ENCODE measurements around the gene LRRC4B.

LRRC4B gene

DNA sequence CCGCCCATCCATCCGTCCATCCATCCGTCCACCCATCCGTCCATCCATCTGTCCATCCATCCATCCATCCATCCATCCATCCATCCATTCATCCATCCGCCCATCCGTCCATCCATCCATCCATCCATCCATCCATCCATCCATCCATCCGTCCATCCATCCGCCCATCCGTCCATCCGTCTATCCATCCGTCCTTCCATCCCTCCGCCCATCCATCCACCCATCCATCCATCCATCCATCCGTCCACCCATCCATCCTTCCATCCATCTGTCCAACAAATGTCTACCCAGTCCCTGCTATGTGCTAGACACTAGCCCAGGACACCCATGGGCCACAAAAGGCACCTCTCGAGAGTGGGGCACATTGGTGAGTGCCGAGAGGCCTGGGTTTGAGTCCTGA lies 15.7 kb downstream of the LRRC4B start (continued):
- no peak for TF ChIP-seq ZNF18 (tag by site-specific recombination; IDR thresholded peaks at IDR 0.05)
- no peak for TF ChIP-seq BCL11B (tag by site-specific recombination; IDR thresholded peaks at IDR 0.05; ENCODE audit: low read depth)
- TF ChIP-seq ZNF324 (tag by site-specific recombination; IDR thresholded peaks at IDR 0.05), result no peak
- TF ChIP-seq ZNF133 (tag by site-specific recombination; IDR thresholded peaks at IDR 0.05), result no peak

DNA sequence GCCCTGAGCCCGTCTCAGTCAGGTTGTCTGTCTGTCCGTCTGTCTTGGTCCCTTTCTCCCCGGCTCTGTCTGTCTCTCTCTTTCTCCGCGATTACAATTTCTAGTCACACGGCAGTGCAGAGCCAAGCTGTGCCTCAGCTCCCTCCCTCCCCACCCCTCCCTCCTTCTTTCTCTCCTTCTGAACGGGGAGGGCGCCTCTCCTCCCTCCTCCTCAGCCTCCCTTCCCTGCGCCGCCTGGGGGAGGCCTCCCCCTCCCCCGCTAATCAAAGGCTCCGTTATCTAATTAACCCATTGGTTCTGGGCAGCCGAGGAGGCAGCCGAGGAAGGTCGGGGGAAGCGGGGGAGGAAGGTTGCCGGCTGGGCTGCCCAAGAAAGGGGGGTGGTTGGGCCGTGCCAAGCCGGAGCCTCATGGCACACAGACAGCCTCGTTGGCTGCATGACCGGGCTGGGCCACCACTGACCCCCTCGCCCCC lies 16.5 kb downstream of the LRRC4B start:
- ChIA-PET POLR2A (no interaction called here), CTCF (interaction anchor here (12.9 kb wide), 1 partner anchor 15 kb away, joined by 210 read pairs; no protein-coding TSS in a partner anchor)
- Histone ChIP-seq H3K27ac (ENCODE audit: extremely low read depth, low read depth, low read length) (no peak overlapping the region), H3K36me3 (ENCODE audit: control insufficient read depth in 2 of 2, insufficient read depth in 1 of 2, low read length in 2 of 2) (no peaks in the 10 kb centered on the region), H3K9me3 (ENCODE audit: control insufficient read depth, insufficient read depth, low read depth, low read length) (no peaks in the 10 kb centered on the region), H3K4me3 (ENCODE audit: low read depth, low read length) (no peak overlapping the region), H3K4me1 (ENCODE audit: control insufficient read depth, insufficient read depth, low read length) (peaks cover under 1% of the 10 kb centered on the region; the same call in 1 of the 2 replicates)
- TF ChIP-seq EGR2 (tag by site-specific recombination; IDR thresholded peaks at IDR 0.05; ENCODE audit: low read depth) (0 out of 2 replicates have a peak, but pooled peaks have one; percentile 47), IKZF3 (tag by site-specific recombination; IDR thresholded peaks at IDR 0.05) (no peak), SP3 (tag by site-specific recombination; IDR thresholded peaks at IDR 0.05) (no peak), ZNF544 (tag by site-specific recombination; IDR thresholded peaks at IDR 0.05) (no peak), ZNF449 (tag by site-specific recombination; IDR thresholded peaks at IDR 0.05) (peak; percentile 74), ZNF223 (tag by site-specific recombination; IDR thresholded peaks at IDR 0.05) (no peak), FEZF1 (tag by site-specific recombination; IDR thresholded peaks at IDR 0.05) (no peak), WT1 (tag by site-specific recombination; IDR thresholded peaks at IDR 0.05) (0 out of 2 replicates have a peak, but pooled peaks have one; percentile 37), PRDM10 (tag by site-specific recombination; IDR thresholded peaks at IDR 0.05) (peak; percentile 54), OSR2 (tag by site-specific recombination; IDR thresholded peaks at IDR 0.05) (no peak), RBAK (tag by site-specific recombination; IDR thresholded peaks at IDR 0.05) (no peak), ZNF768 (tag by site-specific recombination; IDR thresholded peaks at IDR 0.05) (no peak), YY1 (tag by site-specific recombination; IDR thresholded peaks at IDR 0.05) (no peak), SETDB1 (IDR thresholded peaks at IDR 0.05; ENCODE audit: insufficient read length, low read length) (no peak), ZNF311 (tag by site-specific recombination; IDR thresholded peaks at IDR 0.05; ENCODE audit: borderline replicate concordance) (no peak), ZIC2 (tag by site-specific recombination; IDR thresholded peaks at IDR 0.05) (no peak), ZBTB21 (tag by site-specific recombination; IDR thresholded peaks at IDR 0.05) (no peak), ZFHX2 (tag by site-specific recombination; conservative IDR thresholded peaks at IDR 0.05) (peak; percentile 77)
- TF ChIP-seq, protein P1, sequence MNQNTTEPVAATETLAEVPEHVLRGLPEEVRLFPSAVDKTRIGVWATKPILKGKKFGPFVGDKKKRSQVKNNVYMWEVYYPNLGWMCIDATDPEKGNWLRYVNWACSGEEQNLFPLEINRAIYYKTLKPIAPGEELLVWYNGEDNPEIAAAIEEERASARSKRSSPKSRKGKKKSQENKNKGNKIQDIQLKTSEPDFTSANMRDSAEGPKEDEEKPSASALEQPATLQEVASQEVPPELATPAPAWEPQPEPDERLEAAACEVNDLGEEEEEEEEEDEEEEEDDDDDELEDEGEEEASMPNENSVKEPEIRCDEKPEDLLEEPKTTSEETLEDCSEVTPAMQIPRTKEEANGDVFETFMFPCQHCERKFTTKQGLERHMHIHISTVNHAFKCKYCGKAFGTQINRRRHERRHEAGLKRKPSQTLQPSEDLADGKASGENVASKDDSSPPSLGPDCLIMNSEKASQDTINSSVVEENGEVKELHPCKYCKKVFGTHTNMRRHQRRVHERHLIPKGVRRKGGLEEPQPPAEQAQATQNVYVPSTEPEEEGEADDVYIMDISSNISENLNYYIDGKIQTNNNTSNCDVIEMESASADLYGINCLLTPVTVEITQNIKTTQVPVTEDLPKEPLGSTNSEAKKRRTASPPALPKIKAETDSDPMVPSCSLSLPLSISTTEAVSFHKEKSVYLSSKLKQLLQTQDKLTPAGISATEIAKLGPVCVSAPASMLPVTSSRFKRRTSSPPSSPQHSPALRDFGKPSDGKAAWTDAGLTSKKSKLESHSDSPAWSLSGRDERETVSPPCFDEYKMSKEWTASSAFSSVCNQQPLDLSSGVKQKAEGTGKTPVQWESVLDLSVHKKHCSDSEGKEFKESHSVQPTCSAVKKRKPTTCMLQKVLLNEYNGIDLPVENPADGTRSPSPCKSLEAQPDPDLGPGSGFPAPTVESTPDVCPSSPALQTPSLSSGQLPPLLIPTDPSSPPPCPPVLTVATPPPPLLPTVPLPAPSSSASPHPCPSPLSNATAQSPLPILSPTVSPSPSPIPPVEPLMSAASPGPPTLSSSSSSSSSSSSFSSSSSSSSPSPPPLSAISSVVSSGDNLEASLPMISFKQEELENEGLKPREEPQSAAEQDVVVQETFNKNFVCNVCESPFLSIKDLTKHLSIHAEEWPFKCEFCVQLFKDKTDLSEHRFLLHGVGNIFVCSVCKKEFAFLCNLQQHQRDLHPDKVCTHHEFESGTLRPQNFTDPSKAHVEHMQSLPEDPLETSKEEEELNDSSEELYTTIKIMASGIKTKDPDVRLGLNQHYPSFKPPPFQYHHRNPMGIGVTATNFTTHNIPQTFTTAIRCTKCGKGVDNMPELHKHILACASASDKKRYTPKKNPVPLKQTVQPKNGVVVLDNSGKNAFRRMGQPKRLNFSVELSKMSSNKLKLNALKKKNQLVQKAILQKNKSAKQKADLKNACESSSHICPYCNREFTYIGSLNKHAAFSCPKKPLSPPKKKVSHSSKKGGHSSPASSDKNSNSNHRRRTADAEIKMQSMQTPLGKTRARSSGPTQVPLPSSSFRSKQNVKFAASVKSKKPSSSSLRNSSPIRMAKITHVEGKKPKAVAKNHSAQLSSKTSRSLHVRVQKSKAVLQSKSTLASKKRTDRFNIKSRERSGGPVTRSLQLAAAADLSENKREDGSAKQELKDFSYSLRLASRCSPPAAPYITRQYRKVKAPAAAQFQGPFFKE (tag by site-specific recombination; IDR thresholded peaks at IDR 0.05; ENCODE audit: borderline replicate concordance), result no peak
- TF ChIP-seq, protein P2, sequence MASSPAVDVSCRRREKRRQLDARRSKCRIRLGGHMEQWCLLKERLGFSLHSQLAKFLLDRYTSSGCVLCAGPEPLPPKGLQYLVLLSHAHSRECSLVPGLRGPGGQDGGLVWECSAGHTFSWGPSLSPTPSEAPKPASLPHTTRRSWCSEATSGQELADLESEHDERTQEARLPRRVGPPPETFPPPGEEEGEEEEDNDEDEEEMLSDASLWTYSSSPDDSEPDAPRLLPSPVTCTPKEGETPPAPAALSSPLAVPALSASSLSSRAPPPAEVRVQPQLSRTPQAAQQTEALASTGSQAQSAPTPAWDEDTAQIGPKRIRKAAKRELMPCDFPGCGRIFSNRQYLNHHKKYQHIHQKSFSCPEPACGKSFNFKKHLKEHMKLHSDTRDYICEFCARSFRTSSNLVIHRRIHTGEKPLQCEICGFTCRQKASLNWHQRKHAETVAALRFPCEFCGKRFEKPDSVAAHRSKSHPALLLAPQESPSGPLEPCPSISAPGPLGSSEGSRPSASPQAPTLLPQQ (tag by site-specific recombination; IDR thresholded peaks at IDR 0.05), result no peak
